ENCODE data around the gene INTS3. TPM values are rescaled to one million over a fixed set of nuclear protein-coding genes. Genes with fewer than 3 reads are reported as not detected.

Gene INTS3
- total and polyA plus RNA-seq, 9 of the 15 experiments (the other 6 are each of a cell fraction or from before 2014, with no cell fraction given), result 6.3 to 24.1 (median 14.3) TPM

GRCh38 chr1:153742411-153743142 lies 14.7 kb downstream of the INTS3 start:
- no peak overlapping the region for H3K4me2 ChIP-seq (ENCODE audit: insufficient read depth, low read length)
- intact Hi-C loops (cut with micrococcal nuclease), result no loop called here
- CTCF ChIA-PET (ENCODE audit: low intra/inter-chr PET ratio), result no interaction called here

GRCh38 chr1:153745417-153745816 lies 17.6 kb downstream of the INTS3 start:
- POLR2A ChIA-PET, result interaction anchor here (1.0 kb wide), 1 partner anchor 11 kb away, joined by 3 read pairs; no protein-coding TSS in a partner anchor
- in situ Hi-C loops (cut with MboI), result loop anchor here (5.0 kb wide), 1 partner anchor 48 kb away; no protein-coding TSS in a partner anchor
- no peaks in the 10 kb centered on the region; a peak in 3 of 5 replicates for H3K4me1 ChIP-seq (replicated peaks in 1 of 2; ENCODE audit: control insufficient read depth in 2 of 2, insufficient read depth in 2 of 2, low read length in 2 of 2)
- TF ChIP-seq ZBTB7A (IDR thresholded peaks at IDR 0.05; ENCODE audit: borderline replicate concordance, control insufficient read depth, low read depth, low read length) (no peak), ZMIZ1 (IDR thresholded peaks at IDR 0.05; ENCODE audit: low read depth in 2 of 2, low read length in 2 of 2) (no peak), SLC30A9 (CRISPR knock-in tag; IDR thresholded peaks at IDR 0.05) (no peak), FOXO4 (CRISPR knock-in tag; IDR thresholded peaks at IDR 0.05) (no peak), NFIX (CRISPR knock-in tag; IDR thresholded peaks at IDR 0.05; ENCODE audit: low read depth) (no peak)

More at GRCh38 chr1:153742411-153743142, 14.7 kb downstream of the INTS3 start:
- ATAC-seq (no peak), FAIRE-seq (no peak), DNase-seq (ENCODE audit: extremely low read depth in 1 of 4, low spot score in 3 of 4) (no peak)
- Histone ChIP-seq H3K36me3 (ENCODE audit: control insufficient read depth, insufficient read depth, low read length) (peaks cover 57% of the 10 kb centered on the region), H3K27ac (ENCODE audit: extremely low read depth, low read depth, low read length) (no peak overlapping the region), H3K4me1 (replicated peaks in 1 of 2; ENCODE audit: control insufficient read depth in 2 of 2, insufficient read depth in 2 of 2, low read length in 2 of 2) (no peaks in the 10 kb centered on the region; a peak in 1 of 5 replicates), H3K4me3 (no peak overlapping the region), H2AFZ (ENCODE audit: low read depth, low read length) (no peak overlapping the region), H3K9ac (ENCODE audit: insufficient read depth in 1 of 2, low read depth in 2 of 2, low read length in 2 of 2) (no peak overlapping the region), H4K20me1 (replicated peaks; ENCODE audit: control insufficient read depth, insufficient read depth, low read length) (no peaks in the 10 kb centered on the region), H3K9me1 (ENCODE audit: control insufficient read depth, insufficient read depth, low read length) (no peaks in the 10 kb centered on the region), H3K79me2 (ENCODE audit: control insufficient read depth, insufficient read depth, low read length) (no peaks in the 10 kb centered on the region), H3K27me3 (ENCODE audit: control insufficient read depth in 2 of 2, insufficient read depth in 2 of 2, low read length in 2 of 2) (no peaks in the 10 kb centered on the region), H3K9me3 (replicated peaks; ENCODE audit: control insufficient read depth, insufficient read depth, low read depth, low read length) (no peaks in the 10 kb centered on the region)
- in situ Hi-C loops (cut with MboI), result no loop called here
- POLR2A ChIA-PET, result interaction anchor here (0.5 to 1.1 kb wide), 5 partner anchors 8 to 140 kb away, joined by 3 read pairs; no protein-coding TSS in a partner anchor
- BruUV-seq (replicated peaks), result no TSS peak
- WGBS (ENCODE audit: insufficient coverage, low coverage, missing lambda C conversion rate), result 54% methylated on average over 5 of the region's 5 CpGs
- TF ChIP-seq U2AF1 (optimal IDR thresholded peaks at IDR 0.05; ENCODE audit: low read depth, low read length), result no peak
- TF ChIP-seq, protein P1, sequence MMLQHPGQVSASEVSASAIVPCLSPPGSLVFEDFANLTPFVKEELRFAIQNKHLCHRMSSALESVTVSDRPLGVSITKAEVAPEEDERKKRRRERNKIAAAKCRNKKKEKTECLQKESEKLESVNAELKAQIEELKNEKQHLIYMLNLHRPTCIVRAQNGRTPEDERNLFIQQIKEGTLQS (IDR thresholded peaks at IDR 0.05), result 0 out of 2 replicates have a peak, but pooled peaks have one; percentile 10
- TF ChIP-seq, protein P1 (CRISPR knock-in tag; conservative IDR thresholded peaks at IDR 0.05), result no peak
- TF ChIP-seq FOSL1 (tag; conservative IDR thresholded peaks at IDR 0.05), result peak; percentile 36; the same call in 1 of the 2 replicates

More at GRCh38 chr1:153745417-153745816, 17.6 kb downstream of the INTS3 start:
- intact Hi-C loops (cut with micrococcal nuclease), result loop anchor here (5.0 kb wide), 1 partner anchor 178 kb away; the partner anchor contains the start of gene S100A2
- FAIRE-seq, result no peak
- H3K9me3 ChIP-seq (replicated peaks; ENCODE audit: control insufficient read depth, insufficient read depth, low read depth, low read length), result no peaks in the 10 kb centered on the region
- no peak overlapping the region for H3K4me2 ChIP-seq (ENCODE audit: insufficient read depth, low read length)
- WGBS (ENCODE audit: insufficient coverage, low coverage, missing lambda C conversion rate), result 85% methylated on average over 2 of the region's 2 CpGs
- H2AFZ ChIP-seq (ENCODE audit: low read depth, low read length), result no peak overlapping the region
- H3K4me3 ChIP-seq, result no peak overlapping the region
- BruUV-seq (replicated peaks), result no TSS peak
- H3K9me1 ChIP-seq (ENCODE audit: control insufficient read depth, insufficient read depth, low read length), result no peaks in the 10 kb centered on the region
- no peak for DNase-seq (ENCODE audit: extremely low read depth in 1 of 4, low spot score in 3 of 4)
- no peaks in the 10 kb centered on the region for H3K27me3 ChIP-seq (ENCODE audit: control insufficient read depth in 2 of 2, insufficient read depth in 2 of 2, low read length in 2 of 2)
- no peaks in the 10 kb centered on the region for H3K79me2 ChIP-seq (ENCODE audit: control insufficient read depth, insufficient read depth, low read length)
- no peak overlapping the region for H3K27ac ChIP-seq (ENCODE audit: extremely low read depth, low read depth, low read length)
- CTCF ChIA-PET (ENCODE audit: low intra/inter-chr PET ratio), result no interaction called here
- H3K9ac ChIP-seq (ENCODE audit: insufficient read depth in 1 of 2, low read depth in 2 of 2, low read length in 2 of 2), result no peak overlapping the region
- ATAC-seq, result no peak
- peaks cover 79% of the 10 kb centered on the region for H3K36me3 ChIP-seq (ENCODE audit: control insufficient read depth, insufficient read depth, low read length)
- H4K20me1 ChIP-seq (replicated peaks; ENCODE audit: control insufficient read depth, insufficient read depth, low read length), result no peaks in the 10 kb centered on the region

Data from K562 (cell line).